ENCODE results near the gene FECH. TPM values are rescaled to one million over a fixed set of nuclear protein-coding genes. Genes with fewer than 3 reads are reported as not detected.
"Not testable (repeated sequence)": the region's sequence is repeated elsewhere in the genome, so short reads cannot be mapped to it uniquely, and the experiment has no call there.

The FECH gene
- total RNA-seq, 1 donor from 2014 or later = 37.0 TPM

DNA sequence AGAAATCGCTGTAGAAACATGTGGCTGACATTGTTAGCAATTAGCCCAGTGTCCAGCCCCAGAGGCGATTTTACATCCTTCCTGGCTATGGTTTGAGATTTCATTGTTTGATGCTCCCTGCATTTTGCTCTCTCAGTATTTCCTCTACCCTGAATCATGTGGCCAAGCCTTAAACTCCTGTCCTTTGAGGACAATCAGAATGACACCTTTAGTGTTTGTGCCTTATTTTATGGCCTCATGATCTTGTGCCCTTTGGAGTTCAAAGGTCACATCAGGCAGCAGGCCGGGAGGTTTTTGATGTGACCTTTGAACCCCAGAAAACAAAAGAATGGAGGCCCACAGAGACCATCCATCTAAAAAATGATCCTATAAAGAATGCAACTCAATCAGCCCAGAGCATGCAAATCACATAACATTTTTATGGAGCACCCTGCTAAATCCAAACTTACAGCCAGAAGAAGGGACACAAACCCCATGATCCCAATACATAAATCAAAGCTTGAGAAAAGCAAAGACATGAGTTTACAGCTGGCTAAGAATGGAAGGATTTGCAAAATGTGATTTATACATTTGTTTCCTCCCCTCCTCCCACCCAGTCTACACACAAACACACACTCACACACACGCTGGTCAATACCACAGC is 52.5 kb downstream of the FECH start:
- Histone ChIP-seq H3K27ac (replicated peaks) (no peak overlapping the region), H3K4me3 (no peak overlapping the region), H3K36me3 (no peaks in the 10 kb centered on the region), H3K9me3 (replicated peaks) (no peaks in the 10 kb centered on the region), H3K4me1 (peaks cover 16% of the 10 kb centered on the region), H3K27me3 (ENCODE audit: low read depth) (peaks cover 23% of the 10 kb centered on the region)
- TF ChIP-seq, protein P1, sequence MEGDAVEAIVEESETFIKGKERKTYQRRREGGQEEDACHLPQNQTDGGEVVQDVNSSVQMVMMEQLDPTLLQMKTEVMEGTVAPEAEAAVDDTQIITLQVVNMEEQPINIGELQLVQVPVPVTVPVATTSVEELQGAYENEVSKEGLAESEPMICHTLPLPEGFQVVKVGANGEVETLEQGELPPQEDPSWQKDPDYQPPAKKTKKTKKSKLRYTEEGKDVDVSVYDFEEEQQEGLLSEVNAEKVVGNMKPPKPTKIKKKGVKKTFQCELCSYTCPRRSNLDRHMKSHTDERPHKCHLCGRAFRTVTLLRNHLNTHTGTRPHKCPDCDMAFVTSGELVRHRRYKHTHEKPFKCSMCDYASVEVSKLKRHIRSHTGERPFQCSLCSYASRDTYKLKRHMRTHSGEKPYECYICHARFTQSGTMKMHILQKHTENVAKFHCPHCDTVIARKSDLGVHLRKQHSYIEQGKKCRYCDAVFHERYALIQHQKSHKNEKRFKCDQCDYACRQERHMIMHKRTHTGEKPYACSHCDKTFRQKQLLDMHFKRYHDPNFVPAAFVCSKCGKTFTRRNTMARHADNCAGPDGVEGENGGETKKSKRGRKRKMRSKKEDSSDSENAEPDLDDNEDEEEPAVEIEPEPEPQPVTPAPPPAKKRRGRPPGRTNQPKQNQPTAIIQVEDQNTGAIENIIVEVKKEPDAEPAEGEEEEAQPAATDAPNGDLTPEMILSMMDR (IDR thresholded peaks at IDR 0.05; ENCODE audit: borderline replicate concordance) = no peak
- intact Hi-C loops (cut with micrococcal nuclease) = no loop called here
- no peak for DNase-seq

DNA sequence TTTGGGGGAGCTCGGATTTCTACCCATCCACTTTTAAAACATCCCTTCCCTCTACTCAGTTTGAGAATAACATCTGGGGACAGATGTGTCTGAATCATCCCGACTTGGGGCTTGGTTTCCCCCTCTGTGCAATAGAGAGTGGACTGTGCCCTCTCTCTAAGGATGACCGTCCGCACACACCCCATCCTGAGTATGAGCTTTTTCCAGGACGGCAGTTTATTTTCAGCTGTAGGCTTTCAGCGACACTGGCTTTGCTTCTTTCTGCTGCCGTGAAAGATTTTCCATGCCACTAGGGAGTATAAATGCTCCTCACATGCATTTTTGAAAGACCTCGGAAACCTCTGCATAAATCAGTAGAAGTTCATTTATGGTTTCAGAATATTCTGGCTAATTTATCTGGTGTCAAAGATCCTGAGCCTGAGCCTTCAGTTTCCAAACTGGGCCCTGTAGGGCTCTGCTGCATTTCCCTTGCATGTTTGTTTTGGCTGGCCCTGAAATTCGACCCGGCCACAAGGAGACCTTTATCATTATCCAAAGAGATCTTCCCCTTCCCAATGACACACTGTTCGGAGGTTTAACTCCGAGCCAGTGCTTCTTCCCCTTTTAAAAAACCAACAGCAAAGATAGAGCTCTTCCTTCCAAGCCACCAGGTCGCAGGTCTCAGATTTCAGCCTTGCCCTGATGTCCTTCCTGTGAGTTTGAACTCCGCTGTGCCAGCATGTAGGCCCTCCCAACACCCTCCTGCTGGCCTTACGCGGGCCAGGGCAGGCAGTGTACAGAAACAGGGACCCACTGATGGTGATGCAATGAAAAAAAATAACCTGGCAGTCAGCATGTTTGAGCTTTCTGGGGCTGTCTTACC is 53.3 kb downstream of the FECH start:
- peaks cover 16% of the 10 kb centered on the region for H3K4me1 ChIP-seq
- intact Hi-C loops (cut with micrococcal nuclease) = no loop called here
- peak overlapping the region; percentile 17 for H3K4me3 ChIP-seq
- DNase-seq = no peak
- TF ChIP-seq, protein P1 (IDR thresholded peaks at IDR 0.05; ENCODE audit: borderline replicate concordance) = no peak
- H3K9me3 ChIP-seq (replicated peaks) = no peaks in the 10 kb centered on the region
- H3K27ac ChIP-seq (replicated peaks) = no peak overlapping the region
- no peaks in the 10 kb centered on the region for H3K36me3 ChIP-seq
- peaks cover 23% of the 10 kb centered on the region for H3K27me3 ChIP-seq (ENCODE audit: low read depth)

DNA sequence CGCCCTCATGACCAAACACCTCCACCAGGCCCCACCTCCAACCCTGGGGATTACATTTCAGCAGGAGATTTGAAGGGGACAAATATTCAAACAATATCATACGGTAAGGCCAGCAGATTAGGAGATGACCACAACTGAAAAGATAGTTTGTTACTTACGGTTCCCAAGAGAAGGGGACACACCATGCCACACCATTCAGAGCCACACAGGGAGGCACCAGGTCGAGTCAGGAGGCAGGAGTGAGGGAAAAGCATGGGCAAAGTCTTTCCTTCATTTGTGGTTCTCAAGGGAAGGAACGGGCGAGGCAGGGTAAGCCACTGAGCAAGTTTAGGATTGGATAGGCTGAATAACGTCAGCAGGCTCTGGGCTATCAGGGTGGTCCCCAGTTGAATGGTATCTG is 57.4 kb downstream of the FECH start:
- TF ChIP-seq, protein P1 (IDR thresholded peaks at IDR 0.05; ENCODE audit: borderline replicate concordance) = no peak
- DNase-seq = no peak
- intact Hi-C loops (cut with micrococcal nuclease) = no loop called here
- H3K27ac ChIP-seq (replicated peaks) = no peak overlapping the region
- no peaks in the 10 kb centered on the region for H3K36me3 ChIP-seq
- no peak overlapping the region for H3K4me3 ChIP-seq
- peaks cover 16% of the 10 kb centered on the region for H3K4me1 ChIP-seq
- H3K9me3 ChIP-seq (replicated peaks) = peaks cover 10% of the 10 kb centered on the region
- peaks cover 28% of the 10 kb centered on the region for H3K27me3 ChIP-seq (ENCODE audit: low read depth)

DNA sequence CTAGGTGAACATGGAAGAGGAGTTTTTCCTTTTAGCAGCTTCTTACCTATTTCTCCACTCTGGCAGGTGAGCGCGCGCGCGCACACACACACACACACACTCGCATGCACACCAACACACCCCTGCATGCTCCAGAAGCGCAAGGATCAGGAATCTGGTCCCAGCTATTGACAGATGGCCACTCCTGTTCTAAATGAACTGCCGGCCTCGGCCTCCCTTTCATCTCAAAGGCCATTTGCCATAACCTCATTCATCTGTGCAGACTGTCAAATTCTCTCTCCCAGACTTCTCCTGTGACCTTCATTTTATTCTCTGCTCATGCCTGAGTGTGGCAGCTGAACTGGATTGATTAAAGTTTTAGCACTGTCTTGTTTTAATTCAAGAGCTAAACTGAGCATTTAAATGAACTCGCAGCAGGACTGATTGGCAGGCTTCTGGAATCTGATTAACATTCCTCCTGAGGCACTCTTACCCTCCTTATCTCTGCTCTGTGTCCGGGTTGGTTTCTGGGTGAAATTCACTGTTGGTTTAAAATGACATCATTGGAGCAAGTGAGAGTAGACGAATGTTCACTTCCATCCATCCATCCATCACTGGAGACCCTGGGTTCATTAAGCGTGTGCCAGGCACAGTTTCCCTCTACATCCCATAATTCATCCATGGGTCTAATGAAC is 58.8 kb downstream of the FECH start:
- Histone ChIP-seq H3K9me3 (replicated peaks) (peaks cover 10% of the 10 kb centered on the region), H3K27ac (replicated peaks) (no peak overlapping the region), H3K27me3 (ENCODE audit: low read depth) (peaks cover 28% of the 10 kb centered on the region), H3K36me3 (no peaks in the 10 kb centered on the region), H3K4me1 (peaks cover 3% of the 10 kb centered on the region), H3K4me3 (no peak overlapping the region)
- DNase-seq = no peak
- intact Hi-C loops (cut with micrococcal nuclease) = no loop called here
- TF ChIP-seq, protein P1 (IDR thresholded peaks at IDR 0.05; ENCODE audit: borderline replicate concordance) = no peak

DNA sequence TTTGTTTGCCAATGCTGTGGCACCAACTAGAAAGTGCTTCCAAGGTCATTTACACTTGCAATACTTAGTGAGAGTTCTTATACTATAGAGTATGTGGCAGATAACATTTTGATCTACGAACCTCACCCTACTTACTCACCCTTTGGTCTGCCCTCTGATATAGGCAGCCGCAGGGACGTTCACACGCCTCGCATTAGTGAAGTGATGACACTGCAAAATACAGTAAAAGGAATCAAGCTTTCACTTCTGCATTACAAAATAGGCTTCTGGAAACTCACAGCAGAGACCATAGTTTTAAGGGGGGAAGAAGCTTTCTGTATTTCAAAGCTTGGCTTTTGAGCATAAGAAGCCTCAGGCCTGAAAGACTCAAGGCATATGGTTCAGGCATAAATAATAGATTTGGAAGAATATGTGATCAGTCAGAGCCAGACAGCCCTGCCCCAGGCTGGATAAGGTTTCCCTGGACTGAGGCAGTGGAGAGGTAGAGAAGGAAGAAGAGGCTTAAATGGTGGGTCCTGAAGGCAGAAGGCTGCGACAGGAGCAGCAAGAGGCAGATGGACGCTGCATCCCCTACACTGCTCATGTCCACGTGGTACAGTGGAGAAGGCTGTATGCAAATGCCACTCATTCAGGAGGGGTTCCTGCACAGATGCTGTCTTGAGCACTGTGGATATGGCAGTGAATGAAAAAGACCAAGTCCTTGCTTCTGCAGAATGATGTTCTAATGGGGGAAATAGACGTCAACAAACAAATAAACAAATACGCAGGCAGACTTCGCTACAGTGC is 63.1 kb downstream of the FECH start:
- Histone ChIP-seq H3K27ac (replicated peaks) (no peak overlapping the region), H3K4me1 (no peaks in the 10 kb centered on the region), H3K9me3 (replicated peaks) (peaks cover 10% of the 10 kb centered on the region), H3K36me3 (no peaks in the 10 kb centered on the region), H3K4me3 (no peak overlapping the region), H3K27me3 (ENCODE audit: low read depth) (peaks cover 29% of the 10 kb centered on the region)
- TF ChIP-seq, protein P1 (IDR thresholded peaks at IDR 0.05; ENCODE audit: borderline replicate concordance) = no peak
- intact Hi-C loops (cut with micrococcal nuclease) = no loop called here
- no peak for DNase-seq

DNA sequence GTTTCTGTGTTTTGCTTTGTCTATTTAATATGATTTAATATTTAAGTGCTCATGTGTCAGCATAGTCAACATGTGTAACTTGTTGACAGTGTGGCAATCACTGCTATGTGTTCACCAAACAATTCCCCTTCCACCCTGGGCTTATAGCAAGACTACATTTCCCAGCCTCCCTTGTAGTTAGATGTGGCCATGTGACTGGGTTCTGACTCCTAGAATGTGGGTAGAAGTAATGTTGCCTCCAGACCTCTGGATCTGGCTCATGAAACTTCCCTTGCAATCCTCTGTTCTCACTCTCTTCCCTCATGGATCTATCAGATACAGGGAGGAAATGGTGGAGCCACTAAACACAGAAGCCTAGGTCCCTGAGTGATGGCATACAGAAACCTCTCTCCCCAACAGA is 64.2 kb downstream of the FECH start:
- H3K4me3 ChIP-seq; DNase-seq; H3K4me1 ChIP-seq; intact Hi-C loops (cut with micrococcal nuclease); H3K36me3 ChIP-seq; H3K27ac ChIP-seq (replicated peaks): not testable (repeated sequence)
- H3K9me3 ChIP-seq (replicated peaks) = peaks cover 10% of the 10 kb centered on the region
- H3K27me3 ChIP-seq (ENCODE audit: low read depth) = peaks cover 30% of the 10 kb centered on the region
